ENCODE data around the gene TMEM59L. TPM values are rescaled to one million over a fixed set of nuclear protein-coding genes. Genes with fewer than 3 reads are reported as not detected.

The TMEM59L gene
- total RNA-seq, 2 donors from 2014 or later, result 3.2 to 6.5 TPM

GRCh38 chr19:18608805-18609716 lies 3.6 kb upstream of the TMEM59L start:
- no peak for TF ChIP-seq CTCF (IDR thresholded peaks at IDR 0.05)
- Histone ChIP-seq H3K36me3 (no peaks in the 10 kb centered on the region), H3K4me3 (no peak overlapping the region), H3K9me3 (no peaks in the 10 kb centered on the region), H3K27me3 (replicated peaks; ENCODE audit: insufficient read depth) (peaks cover 60% of the 10 kb centered on the region), H3K27ac (no peak overlapping the region), H3K4me1 (ENCODE audit: control insufficient read depth in 1 of 2, low read depth in 2 of 2) (peaks cover 17 to 46% of the 10 kb centered on the region in 2 donors)
- ATAC-seq (ENCODE audit: insufficient number of reproducible peaks, low FRiP score, low read depth) (no peak), DNase-seq (ENCODE audit: low spot score) (no peak)

- no peak overlapping the region for H3K4me3 ChIP-seq
- no peak for TF ChIP-seq CTCF (IDR thresholded peaks at IDR 0.05)
- DNase-seq (ENCODE audit: low spot score) (no peak), ATAC-seq (ENCODE audit: insufficient number of reproducible peaks, low FRiP score, low read depth) (no peak)
- no peaks in the 10 kb centered on the region for H3K9me3 ChIP-seq
- H3K36me3 ChIP-seq, result no peaks in the 10 kb centered on the region
- H3K27ac ChIP-seq, result no peak overlapping the region
- peaks cover 17 to 42% of the 10 kb centered on the region in 2 donors for H3K4me1 ChIP-seq (ENCODE audit: control insufficient read depth in 1 of 2, low read depth in 2 of 2)
- H3K27me3 ChIP-seq (replicated peaks; ENCODE audit: insufficient read depth), result peaks cover 54% of the 10 kb centered on the region
Observed at GRCh38 chr19:18609717-18610051, 3.0 kb upstream of the TMEM59L start.

DNA sequence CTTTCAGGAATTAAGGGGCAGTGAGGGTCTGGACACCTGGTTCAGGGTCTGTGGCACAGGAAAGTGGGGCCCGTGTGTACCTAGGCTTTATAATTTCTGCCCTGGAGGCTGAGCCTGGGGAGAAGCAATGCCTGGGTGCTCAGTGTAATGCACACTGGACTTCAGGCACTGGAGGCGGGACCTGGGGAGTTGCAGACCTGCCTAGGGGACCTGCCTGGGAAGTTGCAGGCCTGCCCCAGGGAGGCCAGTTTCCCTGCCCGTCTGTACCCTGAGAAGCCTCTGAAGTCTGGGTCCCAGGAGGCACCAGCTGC lies 2.5 kb upstream of the TMEM59L start:
- no peaks in the 10 kb centered on the region for H3K9me3 ChIP-seq
- TF ChIP-seq CTCF (IDR thresholded peaks at IDR 0.05), result no peak
- no peak overlapping the region for H3K27ac ChIP-seq
- ATAC-seq (ENCODE audit: insufficient number of reproducible peaks, low FRiP score, low read depth) (no peak), DNase-seq (ENCODE audit: low spot score) (no peak)
- H3K4me3 ChIP-seq, result no peak overlapping the region
- H3K27me3 ChIP-seq (replicated peaks; ENCODE audit: insufficient read depth), result peaks cover 53% of the 10 kb centered on the region
- H3K36me3 ChIP-seq, result no peaks in the 10 kb centered on the region
- peaks cover 17 to 41% of the 10 kb centered on the region in 2 donors for H3K4me1 ChIP-seq (ENCODE audit: control insufficient read depth in 1 of 2, low read depth in 2 of 2)

GRCh38 chr19:18610556-18611326 lies 1.9 kb upstream of the TMEM59L start:
- Histone ChIP-seq H3K27ac (no peak overlapping the region), H3K27me3 (replicated peaks; ENCODE audit: insufficient read depth) (peaks cover 53% of the 10 kb centered on the region), H3K4me1 (ENCODE audit: control insufficient read depth in 1 of 2, low read depth in 2 of 2) (peaks cover 17 to 36% of the 10 kb centered on the region in 2 donors), H3K36me3 (no peaks in the 10 kb centered on the region), H3K9me3 (no peaks in the 10 kb centered on the region), H3K4me3 (no peak overlapping the region)
- no peak for TF ChIP-seq CTCF (IDR thresholded peaks at IDR 0.05)
- DNase-seq (ENCODE audit: low spot score), result no peak
- no peak for ATAC-seq (ENCODE audit: insufficient number of reproducible peaks, low FRiP score, low read depth)

DNA sequence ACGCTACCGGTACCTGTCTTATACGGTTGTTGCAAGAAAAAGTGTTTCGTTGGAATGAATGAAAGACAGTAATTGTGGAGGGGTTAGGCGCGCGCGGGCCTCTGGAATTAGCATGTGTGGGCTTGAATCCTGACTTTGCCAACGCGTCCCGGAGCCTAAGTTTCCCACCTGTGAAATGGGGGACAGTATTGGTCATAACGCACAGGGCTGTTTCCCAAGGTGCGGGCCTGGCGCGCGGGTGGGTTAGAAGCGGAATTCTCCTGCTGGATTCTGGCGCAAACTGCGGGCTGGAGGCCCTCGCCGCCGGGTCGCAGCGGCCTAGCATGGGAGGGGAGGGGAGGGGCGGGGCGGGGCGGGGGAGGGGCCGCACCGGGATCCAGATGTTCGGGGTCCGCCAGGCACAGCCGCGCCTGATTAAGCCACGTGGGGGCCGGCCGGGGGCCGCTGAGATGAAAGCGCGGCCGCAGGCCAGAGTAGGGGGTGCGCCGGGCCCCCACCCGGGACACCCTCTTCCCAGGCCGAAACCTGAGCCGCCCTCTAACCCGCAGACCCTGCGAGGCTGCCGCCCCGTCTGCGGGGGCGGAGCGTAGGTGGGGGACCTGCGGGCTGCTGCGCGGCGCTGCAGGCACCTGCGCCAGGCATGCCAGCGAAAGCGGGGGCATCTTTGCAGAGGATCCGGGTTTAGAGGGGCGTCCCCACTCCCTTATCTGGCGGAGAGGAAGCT lies 1.2 kb upstream of the TMEM59L start:
- Histone ChIP-seq H3K36me3 (no peaks in the 10 kb centered on the region), H3K27ac (no peak overlapping the region), H3K9me3 (no peaks in the 10 kb centered on the region), H3K4me1 (ENCODE audit: control insufficient read depth in 1 of 2, low read depth in 2 of 2) (peaks cover 17 to 30% of the 10 kb centered on the region in 2 donors), H3K4me3 (peak overlapping the region; percentile 75), H3K27me3 (replicated peaks; ENCODE audit: insufficient read depth) (peaks cover 53% of the 10 kb centered on the region)
- no peak for TF ChIP-seq CTCF (IDR thresholded peaks at IDR 0.05)
- DNase-seq (ENCODE audit: low spot score) (no peak), ATAC-seq (ENCODE audit: insufficient number of reproducible peaks, low FRiP score, low read depth) (no peak)

Measured in thoracic aorta (tissue), 2 donors.